Retina (tissue), 1 donor: ENCODE results near the gene CTNNBL1.

Experiments used
- DNase-seq: peaks from one replicate; pipeline ENCODE4 v3.0.0-alpha.2; 2016

Gene CTNNBL1

DNA sequence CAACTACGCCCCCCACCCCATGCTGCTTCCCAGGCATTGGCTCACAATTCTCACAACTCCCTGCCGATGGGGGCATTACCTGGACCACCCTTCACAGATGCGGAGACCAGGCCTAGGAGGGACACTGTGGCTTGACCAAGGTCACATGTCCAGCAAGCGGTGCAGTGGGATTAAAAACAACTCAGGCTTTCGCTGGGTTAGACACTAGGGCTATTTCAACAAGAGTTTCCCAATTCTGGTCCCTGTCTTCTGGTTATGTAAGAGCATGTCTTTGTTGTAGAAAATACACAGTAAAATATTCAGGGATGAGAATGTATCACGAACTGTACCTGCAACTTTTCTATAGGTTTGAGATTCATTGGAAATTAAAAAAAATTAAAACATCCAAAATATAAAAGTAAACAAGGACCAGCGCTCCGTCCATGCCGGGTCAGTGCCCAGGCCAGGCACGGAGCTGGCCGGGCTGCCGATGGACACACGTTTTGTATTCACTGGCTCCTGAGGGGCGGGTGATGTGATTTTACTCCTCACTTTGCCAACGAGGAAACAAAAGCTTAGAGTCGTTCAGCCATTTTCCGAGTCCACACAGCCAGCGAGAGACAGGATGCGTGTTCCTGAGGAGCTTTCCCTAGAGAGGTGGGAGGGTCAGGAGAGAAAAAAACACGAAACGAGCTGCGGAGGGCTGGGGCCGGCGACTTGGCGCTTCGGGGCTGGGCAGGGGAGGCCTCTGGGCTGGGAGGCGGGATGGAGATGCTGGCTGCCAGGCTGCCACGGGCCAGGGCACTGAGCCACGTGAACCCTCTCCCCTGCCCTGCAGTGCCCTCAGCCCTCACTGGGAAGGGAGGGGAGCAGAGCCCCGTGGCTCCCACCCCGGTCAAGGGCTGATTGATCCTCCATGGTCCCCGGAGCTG lies 192.0 kb downstream of the CTNNBL1 start:
- DNase-seq, result peak; percentile 46

DNA sequence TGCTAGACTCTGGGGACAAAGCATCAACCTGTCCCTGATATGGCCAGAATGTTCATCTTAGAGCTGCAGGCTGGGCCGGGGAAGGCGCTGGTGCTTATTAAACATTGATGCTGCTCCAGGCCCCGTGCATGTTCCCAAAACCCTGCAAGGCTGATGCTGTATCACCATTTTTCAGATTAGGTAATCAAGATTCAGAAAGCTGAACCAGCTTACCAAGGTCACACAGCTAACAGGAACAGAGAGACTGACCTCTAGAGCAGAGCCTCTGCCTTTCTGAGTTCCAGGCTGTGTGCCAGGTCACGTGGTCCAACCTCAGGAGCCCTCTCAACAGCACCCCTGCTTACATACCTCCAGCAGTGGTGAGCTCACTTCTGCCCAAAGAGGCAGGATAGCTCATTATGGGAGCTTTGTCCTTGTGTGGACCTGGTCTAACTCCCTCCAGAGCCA lies 193.0 kb downstream of the CTNNBL1 start:
- no peak for DNase-seq

DNA sequence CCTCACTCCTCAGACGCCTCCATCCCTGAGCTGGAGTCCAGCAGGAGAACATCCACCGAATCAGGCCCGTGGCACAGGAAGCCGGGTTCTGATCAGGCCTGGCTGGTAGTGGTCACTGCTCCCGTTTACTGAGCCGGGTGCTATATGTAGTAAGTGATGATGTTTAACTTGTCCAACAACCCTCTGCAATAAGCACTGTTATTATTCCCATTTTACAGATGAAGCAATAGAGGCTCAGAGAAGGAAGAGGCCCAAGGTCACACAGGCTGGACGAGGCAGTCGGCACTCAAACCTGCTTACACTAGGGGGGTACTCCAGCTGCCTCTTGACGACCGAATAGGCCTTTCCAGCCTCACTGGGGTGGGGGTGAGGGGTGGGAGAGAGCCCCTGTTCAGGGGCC lies 194.8 kb downstream of the CTNNBL1 start:
- DNase-seq, result no peak

DNA sequence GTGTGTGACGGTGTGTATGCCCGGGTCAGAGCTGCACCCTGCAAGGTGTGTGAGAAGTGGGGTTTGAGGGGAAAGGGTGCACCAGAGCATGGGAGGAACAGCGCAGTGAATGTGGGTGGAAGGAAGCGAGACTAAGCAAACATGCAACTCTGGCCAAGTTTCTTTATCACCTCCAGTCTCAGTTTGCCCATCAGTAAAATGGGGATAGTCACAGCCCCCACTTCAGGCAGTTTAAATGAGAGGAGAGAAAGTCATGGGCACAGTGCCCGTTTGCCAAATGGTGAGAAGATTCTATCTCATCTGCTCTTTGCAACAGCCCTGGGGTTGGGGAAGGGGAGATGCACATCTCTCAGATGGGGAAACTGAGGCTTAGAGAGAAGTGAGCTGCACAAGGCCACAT lies 196.3 kb downstream of the CTNNBL1 start:
- no peak for DNase-seq

DNA sequence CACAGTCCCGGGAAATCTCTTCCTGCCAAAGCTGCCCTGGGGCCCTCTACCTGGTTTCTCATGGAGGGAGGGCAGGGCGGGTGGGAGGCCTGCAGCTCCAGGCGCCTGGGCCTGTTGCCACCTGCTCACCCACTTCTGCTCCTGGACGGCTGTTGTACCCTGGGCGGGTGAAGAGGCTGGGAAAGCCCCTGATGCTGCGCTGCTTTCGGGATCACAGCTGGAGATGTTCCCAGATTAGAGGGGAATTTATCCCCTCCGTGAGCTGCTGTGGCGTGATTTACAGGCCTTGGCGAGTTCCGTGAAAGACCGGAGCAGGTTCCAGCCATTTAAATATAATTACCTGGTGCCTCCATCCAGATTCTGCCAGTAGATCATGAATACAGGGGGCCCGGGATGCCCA lies 196.8 kb downstream of the CTNNBL1 start:
- DNase-seq, result no peak

DNA sequence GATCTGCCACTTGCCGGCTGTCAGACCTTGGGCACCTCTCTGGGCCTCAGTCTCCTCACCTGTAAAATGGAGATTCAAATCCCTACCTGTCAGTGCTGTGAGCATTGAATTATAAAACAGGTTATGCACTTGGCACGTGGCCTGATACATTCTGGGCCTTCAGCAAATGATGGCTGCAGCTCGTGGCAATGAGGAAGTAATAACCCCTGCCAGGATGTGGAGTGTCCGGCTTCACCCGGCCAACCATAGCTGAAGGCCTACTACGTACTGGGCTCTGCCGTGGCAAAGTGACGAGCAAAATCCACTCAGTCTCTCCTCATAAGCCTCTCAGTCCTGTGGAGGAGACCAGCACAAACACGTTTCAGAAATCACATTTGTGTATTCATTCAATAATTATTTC lies 198.2 kb downstream of the CTNNBL1 start:
- DNase-seq, result no peak

DNA sequence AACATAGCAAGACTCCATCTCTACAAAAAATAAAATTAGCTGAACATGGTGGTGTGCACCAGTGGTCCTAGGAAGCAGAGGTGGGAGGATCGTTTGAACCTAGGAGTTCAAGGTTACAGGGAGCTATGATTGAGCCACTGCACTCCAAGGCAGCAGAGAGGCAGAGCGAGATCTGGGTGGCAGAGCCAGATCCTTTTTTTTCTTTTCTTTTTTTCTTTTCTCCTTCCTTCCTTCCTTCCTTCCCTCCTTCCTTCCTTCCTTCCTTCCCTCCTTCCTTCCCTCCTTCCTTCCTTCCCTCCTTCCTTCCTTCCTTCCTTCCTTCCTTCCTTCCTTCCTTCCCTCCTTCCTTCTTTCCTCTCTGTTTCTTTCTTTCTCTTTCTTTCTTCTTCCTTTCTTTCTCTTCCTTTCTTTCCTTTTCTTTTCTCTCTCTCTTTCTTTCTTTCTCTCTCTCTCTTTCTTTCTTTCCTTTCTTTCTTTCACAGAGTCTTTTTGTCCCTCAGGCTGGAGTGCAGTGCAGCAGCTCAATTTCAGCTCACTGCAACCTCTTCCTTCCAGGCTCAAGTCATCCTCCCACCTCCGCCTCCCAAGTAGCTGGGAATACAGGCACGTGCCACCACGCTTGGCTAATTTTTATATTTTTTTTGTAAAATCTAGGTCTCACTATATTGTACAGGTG lies 199.9 kb downstream of the CTNNBL1 start:
- DNase-seq, result no peak

DNA sequence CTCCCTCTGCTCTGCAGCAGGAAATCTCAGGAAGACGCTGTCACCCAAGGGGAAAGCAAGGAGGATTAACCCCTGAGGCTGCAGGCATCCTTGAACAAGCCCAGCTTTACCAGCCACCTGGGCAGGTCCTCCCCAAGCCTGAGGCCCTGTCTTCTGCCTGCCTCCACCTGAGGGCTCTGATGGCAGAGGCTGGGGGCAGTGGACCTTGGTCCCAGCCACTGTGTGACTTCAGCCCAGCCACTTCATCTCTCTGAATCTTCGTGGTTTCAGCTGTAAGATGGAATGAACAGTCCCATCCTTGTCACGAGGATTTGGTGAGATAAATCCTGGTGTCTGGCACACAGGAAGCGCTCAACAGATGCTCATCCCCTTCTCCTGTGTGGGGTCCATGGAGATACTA lies 200.6 kb downstream of the CTNNBL1 start:
- DNase-seq, result no peak

DNA sequence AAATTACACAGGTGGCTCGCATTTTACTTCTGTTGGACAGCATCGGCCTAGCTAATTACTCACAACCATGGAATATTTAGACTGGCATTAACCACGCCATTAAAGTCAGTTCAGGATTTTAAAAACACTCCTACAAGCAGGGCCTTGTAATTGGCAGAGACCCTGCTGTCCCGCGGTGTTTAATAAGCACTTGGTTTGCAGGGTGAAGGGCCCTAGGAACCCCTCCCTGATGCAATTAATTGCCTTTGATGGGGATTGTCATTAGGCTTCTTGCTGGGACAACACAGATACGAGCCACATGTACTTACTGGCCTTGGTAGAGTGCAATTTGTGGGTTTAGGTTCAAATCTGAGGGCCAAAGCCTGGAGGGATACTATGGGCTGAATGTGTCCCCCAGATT lies 201.3 kb downstream of the CTNNBL1 start:
- peak; percentile 46 for DNase-seq

DNA sequence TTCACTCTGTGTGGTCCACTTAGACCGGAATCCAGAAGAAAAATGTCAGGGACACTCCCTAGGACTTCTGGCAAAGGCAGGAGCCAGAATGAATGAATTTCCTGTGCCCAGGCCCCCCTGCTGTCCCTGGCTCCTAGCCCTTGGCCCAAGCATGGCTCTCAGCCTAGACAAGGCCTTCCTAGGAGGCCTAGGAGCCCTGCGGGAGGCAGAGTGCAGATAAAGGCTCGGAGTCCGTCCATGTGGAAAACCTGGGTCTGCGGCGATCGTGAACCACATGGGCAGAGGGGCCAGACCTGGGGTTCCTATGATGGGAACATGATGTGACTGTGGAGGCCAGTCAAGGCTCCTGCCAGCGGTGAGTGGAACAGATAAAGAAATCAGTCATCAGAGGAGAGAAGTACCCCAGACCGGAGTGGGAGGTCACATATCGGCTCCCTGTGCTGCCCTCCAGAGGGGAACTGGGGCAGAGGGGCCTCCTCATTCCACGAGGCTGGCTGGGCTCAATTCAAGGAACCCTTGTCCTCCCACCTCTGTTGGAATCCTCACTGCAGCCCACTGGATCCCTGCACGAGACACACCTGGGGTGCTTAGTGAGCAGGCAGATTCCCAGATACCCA lies 203.2 kb downstream of the CTNNBL1 start:
- peak; percentile 66 for DNase-seq

DNA sequence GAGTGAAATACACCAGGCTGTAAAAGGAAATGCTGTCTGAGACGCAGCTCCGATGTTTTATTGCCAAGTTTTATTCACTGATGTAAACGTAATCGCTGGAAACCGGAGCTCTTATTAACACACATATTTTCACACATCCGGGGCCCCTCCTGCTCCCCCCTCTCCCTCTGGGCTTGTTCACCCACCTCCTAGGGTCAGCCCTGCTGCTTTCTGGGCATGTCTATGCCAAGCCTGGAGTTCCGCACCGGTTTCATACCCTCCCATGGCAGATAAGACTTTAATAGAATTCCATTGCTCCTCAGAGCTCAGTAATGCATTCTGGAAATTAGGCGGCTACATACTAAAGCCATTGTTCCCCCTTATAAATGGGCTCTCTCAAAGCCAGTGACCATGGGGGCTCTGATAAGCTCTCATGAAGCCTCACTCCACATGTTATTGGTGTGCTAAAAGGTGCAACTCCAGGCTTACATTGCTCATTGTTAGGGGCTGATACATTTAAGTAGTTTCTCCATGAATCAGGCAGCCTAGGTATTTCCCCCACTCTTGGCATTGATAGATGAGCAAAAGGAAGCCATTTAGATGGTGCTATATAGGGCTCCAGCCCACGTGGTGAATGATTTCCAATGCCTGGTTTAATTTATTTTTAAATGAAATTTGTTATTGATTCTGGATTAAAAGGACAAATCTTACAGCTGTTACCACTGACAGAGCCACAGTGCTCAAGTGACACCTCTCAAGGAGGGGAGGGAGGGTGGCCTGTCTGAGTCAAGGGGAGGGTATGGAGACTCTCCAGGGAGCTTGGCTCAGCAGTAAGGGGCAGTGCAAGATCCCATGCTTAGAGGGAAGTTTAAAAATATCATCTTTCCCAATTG lies 204.6 kb downstream of the CTNNBL1 start:
- no peak for DNase-seq

DNA sequence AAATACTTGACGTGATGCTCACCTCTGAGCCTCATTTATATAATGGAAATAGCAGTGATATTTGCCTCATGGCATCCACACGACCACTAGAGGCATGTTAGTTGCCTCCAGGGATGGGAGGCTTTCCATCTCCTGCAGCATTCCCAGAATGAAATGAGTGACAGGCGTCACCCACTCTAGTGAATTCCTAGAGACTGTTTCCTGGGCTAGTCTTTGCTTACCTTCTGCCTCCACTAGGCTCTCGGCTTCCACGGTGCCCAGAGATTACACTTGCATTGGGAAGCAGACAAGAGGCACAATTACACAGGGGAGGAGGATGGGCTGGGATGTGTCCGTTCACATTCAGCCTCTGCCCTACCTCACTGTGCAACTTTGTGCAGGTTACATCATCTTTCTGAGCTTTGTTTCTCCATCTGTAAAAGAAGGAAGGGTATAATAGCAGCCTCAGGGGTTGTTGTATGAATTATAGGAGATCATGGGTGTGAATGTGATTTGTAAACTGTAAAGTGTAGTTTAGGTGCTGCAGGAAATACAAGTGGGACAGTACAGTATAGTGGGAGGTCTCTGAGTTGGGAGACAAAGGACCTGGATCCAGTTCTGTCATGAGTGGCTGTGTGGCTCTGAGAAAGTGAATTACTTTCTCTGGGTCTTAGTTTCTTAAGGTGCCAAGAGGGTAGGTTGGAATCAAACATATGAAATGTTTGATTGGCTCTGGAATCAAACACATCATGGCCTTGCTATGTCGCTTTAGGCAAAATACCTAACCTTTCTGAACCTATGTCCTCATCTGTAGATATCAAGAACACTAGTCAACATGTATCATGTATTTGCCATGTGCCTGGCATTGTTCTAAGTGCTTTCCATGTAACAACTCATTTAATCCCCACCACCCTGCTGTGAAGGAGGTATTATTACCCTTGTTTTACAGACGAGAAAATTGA lies 205.5 kb downstream of the CTNNBL1 start:
- DNase-seq, result no peak

DNA sequence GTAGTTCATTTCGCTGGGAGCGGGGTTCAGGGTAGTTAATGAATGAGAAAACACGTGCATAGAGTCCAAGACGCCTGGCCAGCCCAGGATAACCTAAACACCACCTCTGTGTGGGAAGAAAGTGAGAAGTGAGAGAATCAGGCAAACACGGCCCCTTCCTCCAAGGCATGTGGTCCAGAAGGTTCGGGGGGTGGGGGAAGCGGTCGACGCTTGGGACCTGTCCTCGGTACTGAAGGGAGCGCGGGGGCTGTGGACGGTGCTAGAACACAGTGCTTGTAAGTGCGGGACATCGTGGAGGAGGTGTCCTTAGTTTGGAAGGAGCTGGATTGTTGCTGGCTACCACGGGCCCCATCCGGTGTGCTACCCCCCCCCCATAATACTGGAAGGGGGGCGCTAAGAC lies 207.4 kb downstream of the CTNNBL1 start:
- no peak for DNase-seq

DNA sequence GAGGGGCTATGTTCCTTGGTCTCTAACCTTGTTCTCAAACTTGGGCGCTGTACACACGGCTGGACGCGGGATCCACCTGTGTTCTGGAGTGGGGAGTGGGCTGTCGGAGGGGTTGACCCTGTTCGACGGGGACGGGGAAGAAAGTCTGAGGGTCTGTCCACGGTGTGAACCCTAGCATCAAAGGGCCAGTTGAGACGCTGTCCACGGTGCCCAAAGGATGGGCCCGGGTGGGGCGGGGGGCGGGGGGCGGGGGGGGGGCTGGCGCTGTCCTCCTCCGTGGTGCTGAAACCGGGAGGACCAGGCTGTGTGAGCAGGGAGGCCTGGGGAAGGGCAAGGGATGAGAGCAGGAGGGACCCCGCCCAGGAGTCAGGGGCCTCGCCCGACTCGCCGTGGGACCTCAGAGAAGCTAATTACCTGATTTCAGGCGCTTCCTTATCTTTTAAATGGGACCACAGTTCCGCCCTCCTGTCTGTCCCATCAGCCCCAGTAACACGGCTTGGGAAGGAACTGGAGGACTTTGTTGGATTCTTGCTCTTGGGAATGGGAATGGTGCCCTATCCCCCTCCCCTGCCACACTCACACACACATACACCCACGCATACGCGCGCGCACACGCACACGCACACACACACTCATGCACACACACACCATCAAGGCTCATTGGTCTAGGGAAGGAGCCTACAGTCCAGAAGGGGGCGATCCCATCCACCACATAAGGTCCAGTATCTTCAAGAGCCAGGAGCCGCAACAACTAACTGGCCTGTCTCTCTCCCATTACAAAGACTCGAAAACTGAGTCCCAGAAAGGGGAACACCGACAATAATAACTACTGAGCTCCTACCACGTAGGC lies 208.0 kb downstream of the CTNNBL1 start:
- peak; percentile 72 for DNase-seq

DNA sequence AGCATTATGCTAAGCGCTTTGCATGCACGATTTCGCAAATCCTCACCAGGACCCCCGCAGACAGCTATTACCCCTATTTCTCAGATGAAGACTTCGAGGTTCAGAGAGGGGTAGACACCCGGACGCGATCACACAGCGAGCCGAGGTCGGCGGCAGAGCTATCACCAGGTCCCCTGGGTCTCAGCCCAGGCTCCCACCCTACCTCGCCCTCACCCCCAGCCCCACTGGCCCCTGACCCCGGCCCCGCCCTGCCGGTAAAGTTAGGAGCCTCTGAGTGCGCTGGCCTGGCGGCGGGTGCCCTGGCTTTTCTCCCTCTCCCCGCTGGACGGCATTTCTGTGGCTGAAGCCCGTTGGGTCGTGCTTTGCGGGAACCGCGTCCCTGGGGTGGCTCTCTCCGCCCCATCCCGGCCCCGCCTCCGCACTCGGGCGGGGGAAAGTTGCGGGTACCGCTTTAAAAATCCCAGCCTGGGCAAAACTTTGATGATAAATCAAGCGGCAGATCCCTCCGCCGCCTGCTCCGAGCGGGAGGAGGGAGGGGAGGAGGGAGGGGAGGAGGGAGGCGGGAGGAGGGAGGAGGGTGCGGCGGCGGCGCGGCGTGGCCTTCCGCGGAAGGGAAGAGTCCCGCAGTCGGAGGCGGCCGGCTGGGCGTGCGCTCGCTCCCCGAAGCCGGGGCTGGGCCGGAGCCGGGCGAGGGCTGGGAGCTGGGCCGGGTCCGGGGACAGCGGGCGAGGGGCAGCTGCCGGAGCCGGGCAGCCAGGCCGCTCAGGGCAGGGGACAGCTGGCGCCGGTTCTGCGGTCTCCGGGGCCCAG lies 208.9 kb downstream of the CTNNBL1 start, which contains the start of gene VSTM2L:
TSS of gene VSTM2L (plus strand) at position 624 of the 810 bp plus-strand sequence. CDS start 224 bp downstream, outside the sequence.
- peak; percentile 70 for DNase-seq

DNA sequence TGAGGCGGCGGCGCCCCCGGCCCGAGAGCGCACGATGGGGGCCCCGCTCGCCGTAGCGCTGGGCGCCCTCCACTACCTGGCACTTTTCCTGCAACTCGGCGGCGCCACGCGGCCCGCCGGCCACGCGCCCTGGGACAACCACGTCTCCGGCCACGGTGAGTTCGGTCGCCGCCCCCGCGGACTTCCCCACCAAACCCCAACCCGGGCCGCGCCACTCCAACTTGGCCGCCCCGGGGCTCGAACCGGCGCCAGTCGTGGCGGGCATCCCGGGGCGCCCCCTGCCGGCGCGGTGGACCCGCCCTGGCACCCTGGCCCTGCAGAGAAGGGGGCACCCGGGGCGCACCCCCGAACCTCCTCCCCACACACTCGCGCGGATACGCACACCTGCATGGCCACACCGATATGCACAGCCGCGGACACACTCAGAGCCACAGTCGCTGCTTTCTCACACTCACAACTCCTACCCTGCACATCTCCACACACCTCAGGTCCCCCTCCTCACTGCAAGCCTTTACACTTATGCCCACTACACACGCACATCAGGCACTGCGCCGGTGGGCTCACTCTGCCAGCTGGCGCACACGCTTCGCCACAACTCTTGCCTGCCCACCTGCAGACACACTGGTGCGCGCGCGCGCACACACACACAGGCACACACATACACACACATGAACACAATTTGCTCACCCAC lies 209.6 kb downstream of the CTNNBL1 start:
- DNase-seq, result peak; percentile 71

DNA sequence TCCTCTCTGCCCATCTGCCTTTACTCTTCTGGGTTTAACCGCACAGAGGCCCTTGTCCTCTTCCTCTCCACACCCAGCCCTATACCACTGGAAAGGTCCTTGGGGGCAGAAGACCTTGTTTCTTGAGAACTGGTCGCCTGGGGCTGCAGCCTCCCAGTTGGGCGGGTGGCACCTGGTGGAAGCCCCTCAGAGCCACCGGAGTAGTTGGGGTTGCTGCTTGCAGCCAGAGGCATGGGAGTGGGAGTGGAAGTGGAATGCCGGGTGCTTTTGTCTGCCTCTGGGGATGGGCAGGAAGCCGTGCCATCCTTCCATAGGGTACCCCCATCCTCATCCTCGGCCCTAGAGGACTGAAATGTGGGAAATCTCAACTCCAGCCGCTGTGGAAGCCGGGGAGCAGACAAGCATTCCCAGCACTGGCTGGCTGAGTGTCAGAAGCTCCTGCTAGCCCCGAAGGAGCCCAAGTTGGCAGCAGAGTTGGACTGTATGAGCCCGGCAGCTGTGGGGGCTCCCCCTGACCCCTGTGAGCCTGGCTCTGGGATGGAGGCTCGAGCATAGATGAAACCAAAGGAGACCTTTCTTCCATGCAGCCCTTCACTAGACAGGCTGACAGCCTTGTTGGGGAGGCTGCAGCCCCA lies 210.3 kb downstream of the CTNNBL1 start:
- DNase-seq, result no peak

DNA sequence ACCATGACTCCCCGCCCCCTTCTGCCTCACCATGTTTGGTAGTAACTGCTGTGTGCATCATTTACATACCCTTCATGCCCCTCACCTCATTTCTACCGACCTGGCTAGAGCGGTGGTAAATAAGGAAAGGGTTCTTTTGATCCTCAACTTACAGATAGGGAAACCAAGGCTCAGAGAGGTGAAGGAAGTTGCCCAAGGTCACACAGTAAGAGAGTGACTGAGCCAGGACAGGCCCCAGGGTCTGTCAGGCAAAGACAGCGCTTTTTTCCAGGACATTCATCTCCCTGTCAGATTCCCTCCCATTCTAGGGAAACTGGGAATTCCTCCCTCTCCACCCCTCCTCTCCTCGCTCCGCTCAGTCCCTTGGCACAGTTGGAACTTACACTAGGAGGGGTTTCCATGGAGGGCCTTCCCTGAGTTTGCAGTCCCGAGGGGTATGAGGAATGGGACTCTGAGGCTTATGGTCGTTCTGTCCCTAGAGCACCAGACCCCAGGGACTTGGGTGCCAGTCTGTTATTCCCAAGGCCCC lies 211.1 kb downstream of the CTNNBL1 start:
- DNase-seq, result no peak
